ENCODE results near the gene NME5.

The NME5 gene

DNA sequence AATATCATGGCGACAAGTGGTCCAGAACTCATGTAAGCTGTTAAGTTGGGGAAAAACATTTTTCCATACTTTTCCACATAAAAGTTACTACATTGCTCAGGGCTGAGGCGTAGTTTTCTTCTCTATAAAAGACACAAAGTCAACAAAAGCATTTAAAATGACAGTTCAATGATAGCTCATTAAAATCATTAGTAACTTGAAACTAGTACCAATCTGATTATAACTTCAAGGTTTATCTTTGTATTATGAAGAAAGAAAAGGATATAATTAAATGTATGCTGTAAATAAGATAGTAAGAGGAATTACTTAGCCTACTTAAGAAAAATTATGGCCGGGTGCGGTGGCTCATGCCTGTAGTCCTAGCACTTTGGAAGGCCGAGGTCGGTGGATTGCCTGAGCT is 9.9 kb downstream of the NME5 start:
- DNase-seq = no peak

GRCh38 chr5:138128334-138128733 is 10.9 kb downstream of the NME5 start:
- DNase-seq = no peak

DNA sequence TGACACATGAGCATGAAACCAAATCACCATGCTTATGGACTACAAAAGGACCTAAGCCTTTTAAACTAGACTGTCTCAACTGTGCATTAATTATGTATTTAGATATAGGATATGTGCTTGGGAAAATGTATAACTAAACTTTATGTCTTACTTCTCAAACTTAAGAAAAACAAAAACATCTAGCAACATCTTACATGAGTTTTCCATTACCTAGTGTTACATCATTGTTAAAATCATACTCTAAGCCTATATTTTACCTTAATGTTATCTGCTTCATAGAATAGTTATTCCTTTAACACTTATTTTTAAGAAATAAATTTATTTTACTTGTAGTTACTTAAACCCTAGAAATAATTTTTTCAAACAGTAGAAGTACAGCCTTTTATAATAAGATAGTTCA is 24.0 kb downstream of the NME5 start:
- DNase-seq = no peak

DNA sequence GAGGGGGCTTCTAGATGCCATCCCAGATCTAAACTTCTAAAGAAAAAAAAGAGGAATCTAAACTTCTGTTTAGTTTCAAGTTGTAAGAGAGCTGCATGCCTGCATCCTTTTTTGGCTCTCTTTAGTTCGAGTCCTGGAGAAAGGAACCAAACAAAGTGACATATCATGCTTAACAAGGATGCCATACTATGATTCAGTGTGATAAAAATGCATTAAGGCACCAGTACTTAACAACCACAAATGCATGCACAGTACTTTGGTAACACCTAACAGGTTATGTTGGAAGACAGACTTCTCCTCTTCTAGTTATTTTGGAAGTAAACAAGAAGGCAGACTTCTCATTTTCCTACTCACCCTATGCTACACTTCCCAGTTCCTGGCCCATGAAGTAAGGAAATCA is 27.3 kb downstream of the NME5 start:
- no peak for DNase-seq

- DNase-seq = no peak
These were observed 28.0 kb downstream of the NME5 start for GRCh38 chr5:138111181-138111580.

DNA sequence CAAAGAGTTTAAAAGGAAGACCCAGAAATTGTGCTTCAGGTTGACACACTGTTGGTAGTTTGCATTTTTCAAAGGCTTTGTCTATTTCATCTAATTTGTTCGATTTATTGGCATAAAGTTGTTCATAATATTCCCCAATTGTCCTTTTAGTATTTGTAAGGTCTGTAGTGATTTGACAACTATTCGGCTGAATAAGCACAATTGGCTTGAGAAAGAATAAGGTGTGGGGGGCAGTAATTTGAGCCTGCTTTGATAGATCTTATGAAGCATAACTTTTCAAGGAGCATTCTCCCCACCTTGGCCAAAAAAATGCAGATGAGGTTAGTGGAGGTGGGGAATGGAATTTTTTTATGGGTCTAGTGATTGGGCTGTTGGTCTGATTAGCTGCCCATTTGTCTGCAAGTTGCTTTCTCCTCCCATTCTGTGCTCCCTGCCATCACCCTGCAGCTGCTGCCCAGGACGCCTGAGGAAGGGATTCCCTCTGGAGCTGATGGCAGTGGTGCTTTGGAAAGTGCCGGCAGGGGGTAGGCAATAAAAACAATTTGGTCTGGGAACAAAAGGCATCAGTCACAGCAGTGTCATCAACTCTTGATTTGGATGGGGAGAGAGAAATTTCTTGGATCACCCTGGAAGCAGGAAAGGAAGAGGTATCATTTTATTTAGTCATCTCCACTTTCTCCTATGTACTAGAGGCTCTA is 28.8 kb downstream of the NME5 start:
- no peak for DNase-seq

DNA sequence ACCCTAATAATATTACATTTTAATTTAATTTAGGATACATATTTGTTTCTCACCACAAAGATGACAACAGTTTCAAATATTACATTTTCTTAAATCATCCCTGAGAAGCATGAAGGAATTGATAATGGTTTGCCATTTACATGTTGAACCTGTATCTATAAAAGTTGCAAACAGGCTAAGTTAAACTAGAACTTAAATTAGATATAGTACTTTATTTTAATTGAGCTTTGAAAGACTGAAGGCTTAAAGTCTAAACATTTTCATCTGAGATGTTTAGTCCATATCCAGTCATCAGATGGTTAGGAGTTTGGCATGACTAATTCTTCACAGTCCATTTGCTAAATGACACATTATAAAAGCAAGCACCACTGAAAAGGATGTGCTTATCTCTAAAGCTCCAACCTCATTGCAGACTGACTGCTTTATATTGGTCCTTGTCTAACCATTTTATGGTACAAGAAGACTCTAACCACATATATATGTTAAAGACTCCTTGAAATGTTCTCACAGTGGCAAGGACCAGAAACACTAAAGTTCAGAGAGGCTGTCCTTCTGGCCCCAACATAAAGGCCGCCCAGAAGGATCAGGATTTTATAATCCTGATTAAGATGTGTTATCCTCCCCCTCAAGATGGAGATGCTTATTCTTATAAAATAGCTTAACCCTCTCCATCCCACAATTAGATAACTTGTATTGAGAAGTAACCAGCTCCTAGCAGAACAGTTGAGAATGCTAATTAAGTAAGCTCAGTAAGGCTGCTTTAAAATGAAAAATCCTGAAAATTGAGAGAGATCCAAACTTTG is 29.6 kb downstream of the NME5 start:
- DNase-seq = no peak

DNA sequence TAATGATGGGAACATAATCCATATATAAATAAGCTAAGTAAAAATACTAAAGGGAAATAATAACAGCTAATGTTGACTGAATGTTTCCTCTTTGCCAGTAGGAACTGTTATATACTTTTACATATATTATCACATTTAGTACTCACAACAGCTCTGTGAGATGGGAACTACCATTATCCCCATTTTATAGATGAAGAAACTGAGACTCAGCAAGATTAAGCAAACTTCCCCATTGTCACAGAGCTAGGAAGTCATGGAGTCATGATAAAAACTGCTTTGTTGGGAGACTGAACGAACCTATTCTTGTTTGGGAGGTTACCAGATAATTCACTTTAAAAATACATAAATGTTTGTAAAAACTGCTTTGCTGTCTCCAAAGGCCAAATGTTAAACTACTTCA is 32.0 kb downstream of the NME5 start:
- no peak for DNase-seq

DNA sequence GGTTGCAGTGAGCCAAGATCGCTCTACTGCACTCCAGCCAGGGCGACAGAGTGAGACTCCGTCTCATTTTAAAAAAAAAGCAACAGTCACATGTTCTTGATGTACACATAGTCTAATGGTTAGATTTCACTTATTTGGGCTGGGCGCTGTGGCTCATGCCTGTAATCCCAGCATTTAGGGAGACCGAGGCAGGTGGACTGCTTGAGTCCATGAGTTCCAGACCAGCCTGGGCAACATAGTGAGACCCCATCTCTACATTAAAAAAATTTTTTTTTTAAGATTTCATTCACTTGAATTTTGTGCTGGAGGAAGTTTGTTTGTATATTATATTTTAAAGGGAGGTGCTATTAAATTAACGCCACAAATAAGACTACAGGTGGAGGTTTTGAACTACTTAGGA is 33.5 kb downstream of the NME5 start:
- DNase-seq = no peak

DNA sequence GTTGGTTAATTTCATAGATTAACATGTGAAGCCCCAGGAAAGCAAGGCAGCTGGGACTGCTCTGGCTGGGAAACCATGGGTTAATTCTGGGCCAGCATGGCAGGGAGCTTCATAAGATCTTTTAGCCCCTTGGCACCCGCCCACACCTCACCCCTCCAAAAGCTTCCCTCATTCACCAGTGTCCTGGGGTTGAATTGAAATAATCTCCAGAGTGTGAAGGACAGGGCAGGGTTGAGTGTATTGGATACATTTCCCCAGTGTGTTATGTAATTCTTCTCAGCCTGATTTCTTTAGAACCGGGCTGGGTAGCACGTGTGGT is 36.0 kb downstream of the NME5 start:
- no peak for DNase-seq

DNA sequence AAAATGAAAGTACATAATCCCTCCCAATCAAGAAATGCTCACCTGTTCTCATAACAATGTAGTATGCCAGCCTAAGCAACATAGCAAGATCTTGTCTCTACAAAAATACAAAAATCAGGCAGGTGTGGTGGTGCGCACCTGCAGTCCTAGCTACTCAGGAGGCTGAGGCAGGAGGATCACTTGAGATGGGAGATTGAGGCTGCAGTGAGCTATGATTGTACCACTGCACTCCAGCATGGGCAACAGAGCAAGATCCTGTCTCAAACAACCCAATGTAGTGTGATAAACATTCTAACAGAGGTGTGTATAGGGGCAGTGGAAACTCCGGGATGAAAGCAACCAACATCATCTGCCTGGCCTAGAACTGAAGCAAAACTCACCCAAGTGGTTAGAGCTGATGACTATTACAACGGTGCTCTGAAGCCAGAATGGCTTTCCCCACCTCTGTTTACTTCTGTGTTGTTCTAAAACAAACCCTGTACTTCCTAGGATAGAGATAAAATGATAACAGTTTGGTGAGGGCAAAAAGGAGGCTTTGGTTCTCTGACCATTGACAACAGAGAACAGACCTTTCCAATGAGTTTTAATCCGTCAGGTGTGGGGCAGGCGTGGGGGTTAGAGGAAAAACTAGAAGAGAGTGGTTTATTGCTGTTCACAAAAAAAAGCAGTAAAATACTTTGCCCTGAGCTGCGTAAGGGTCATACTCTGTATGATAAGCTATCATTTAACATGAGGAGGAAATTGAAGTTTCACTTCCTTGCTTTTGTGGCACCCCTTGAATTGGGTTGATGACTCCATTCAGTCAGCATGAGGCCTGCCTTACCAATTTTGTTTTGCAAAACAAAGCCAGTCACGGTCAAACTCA is 36.5 kb downstream of the NME5 start:
- no peak for DNase-seq

DNA sequence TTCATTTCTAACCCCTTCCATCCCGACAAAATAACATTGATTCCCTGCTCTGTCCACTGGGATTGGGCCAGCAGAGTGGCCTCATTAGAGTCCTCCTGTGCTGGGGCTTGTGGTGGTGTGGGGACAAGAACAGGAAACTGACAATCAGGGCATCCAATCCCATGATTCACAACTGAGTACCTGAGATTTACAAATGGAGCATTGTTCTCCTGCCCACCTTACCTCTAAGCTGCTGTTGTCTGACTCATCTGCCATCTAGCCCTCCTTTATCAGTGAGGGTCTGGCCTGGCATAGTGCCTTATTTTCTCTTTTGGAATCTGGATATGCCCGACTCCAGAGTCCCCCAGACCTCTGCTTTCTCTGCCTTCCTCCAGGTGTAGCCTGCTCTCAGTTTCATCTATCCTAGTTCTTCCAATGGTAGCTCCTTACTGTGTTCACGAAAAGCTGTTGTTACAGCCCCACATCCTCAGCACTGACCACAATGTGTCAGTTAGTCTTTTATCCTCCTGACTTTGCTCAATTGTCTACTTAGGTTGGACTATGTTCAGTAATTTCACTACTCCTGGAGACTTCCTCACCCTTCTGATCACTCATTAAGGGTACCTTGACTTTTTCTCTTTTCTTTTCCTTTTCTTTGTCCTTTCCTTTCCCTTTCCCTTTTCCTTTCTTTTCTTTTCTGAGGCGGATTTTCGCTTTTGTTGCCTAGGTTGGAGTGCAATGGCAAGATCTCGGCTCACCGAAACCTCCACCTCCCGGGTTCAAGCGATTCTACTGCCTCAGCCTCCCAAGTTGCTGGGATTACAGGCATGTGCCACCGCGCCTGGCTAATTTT is 42.0 kb downstream of the NME5 start:
- no peak for DNase-seq

GRCh38 chr5:138096363-138096762 is 42.9 kb downstream of the NME5 start:
- DNase-seq = no peak

DNA sequence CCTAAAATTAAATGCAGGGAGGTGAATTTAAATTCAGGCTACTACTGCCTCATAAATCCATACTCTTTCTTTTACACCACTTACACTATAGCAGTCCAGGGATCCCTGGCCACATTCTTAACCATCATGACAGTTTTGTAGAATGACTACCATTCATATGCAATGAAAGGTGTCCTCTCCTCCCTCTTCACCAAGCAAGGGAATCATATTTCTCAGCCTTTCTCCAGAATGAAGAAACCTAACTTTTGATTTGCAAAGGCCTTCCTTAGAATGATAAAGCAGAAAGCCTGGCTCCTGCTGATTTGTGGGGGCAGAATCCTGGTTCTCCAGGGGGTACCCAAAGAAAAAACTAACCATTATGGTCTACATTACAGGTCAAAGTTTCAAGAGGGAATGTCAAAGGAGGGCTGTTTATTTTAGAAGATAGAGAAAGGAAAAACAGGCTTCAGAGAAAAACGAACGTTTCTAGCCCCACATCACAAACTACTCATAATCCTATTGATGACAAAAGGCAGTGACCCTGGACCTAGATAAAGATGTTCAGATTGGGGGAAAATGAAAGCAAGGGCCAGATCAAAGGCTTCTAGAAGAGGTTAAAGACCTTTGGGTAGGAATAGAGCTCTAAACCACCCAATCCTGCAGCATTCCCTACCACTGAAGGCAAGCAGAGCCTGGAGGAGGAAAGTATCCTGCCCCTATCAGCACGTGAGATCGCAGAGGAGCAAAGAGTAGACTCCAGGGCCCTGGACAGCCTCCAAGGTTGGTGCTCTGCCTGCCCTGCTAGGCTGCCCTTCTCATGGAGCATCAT is 43.9 kb downstream of the NME5 start:
- no peak for DNase-seq

DNA sequence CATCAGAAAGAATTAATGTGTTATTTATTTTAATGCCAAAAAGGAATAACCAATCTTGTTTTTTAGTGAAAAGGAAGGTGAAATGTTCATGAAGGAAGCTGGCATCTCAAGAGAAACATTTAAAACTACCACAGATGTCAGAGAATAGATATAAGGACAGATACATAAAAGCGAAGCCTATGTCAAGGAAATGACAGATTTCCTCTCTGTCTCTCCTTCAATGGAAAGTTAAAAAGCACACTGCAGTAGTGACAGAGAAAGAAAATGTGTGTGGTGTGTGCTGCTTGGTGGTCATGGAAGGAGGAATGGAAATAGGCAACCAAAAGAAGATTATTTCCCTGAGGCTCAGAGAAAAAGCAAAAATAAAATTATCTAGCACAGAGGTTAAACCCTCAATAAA is 46.2 kb downstream of the NME5 start:
- DNase-seq = no peak

DNA sequence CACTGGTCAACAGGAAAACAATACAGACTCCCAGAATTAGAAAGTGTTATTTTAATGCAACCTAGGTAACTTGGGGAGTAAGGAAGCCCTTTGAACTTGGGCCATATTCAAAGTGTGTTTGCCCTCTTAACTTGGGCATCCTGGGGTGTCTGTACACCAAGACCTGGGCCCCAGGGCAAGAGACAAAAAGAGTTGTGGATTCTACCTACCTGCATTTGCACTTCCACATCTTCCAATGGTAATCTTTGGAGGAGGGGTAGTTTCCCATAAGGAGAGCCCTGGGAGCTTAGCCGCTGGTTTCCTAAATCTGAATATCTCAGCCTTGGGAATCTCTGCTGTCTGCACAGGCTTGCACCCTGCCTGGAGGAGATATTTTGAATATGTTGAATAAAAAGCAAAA is 46.9 kb downstream of the NME5 start:
- DNase-seq = no peak

- DNase-seq = no peak
These were observed 47.5 kb downstream of the NME5 start for GRCh38 chr5:138091685-138092084.

- no peak for DNase-seq
These were observed 55.5 kb downstream of the NME5 start, which contains the start of gene WNT8A for GRCh38 chr5:138083702-138084101. TSS of gene WNT8A (plus strand) at chr5:138084033. CDS start at chr5:138084128, 95 bp downstream.

DNA sequence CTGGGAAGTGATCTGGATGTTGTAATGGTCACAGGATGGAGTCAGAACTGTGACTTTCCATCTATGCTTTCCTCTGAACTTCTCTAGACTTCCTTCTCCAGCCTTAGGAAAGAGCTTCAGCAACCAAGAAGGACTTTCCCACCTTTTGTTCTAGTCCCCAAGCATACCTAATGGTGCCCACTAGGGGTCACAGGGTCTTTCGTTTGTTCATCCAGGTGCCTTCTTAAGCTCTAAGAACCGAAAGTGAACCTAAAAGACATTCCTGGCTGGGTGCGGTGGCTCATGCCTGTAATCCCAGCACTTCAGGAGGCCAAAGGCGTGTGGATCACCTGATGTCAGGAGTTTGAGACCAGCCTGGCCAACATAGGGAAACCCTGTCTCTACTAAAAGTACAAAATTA is 57.2 kb downstream of the NME5 start:
- DNase-seq = no peak

GRCh38 chr5:138078006-138078643 is 61.1 kb downstream of the NME5 start:
- DNase-seq = no peak

- DNase-seq = peak; percentile 20
These were observed 62.0 kb downstream of the NME5 start for GRCh38 chr5:138077064-138077696.

Measured in DMS153 (cell line).